Hematopoietic multipotent progenitor cell treated with erythropoietin and hydrocortisone succinate and interleukin-3 and kit ligand, for 8 days (in vitro differentiated cells): Measurements from ENCODE around the gene CPEB2.
"Not testable (repeated sequence)": the region's sequence is repeated elsewhere in the genome, so short reads cannot be mapped to it uniquely, and the experiment has no call there.

Source experiments
- DNase-seq: peaks from one replicate; pipeline ENCODE4 v3.0.0-alpha.2; 2015

Gene CPEB2

DNA sequence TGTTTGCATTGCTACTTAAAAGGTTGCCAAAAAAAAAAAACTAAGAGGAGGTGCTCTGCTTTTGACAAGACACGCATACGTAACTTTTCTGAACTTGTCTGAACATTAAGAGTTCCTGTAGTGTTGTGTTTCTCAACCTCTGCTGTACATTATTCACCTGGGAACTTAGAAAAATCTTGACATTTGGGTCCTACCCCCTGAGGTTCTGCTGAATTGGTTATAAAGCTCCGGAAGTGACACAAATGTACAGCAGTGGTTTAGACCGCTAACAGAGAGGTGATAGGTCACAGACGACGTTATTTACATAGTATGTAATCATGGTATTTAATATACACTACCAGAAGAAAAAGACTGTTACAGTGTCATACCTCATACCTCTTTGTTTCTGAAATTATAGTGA is 61.1 kb downstream of the CPEB2 start:
- DNase-seq, result no peak

DNA sequence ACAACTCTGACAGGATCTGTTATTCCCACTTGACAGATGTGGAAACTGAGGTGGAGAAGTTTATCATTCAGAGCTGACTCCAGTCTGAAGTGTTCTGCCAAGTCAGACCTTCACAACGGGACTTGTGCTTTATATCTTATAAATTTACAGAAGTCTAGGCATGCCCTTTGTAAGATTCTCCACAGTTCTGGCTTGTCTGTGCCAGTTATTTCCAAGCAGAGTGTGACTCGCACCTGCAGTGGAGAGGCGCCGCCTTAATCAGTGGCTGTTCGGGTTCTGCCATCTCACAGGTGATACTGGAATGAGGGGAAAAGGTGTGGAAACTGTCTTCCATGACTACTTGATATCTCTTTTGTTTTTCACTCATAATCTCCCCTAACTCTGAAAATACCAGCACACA is 63.2 kb downstream of the CPEB2 start:
- DNase-seq, result no peak

- no peak for DNase-seq
These were observed 63.9 kb downstream of the CPEB2 start for GRCh38 chr4:15066140-15066539.

- DNase-seq, result no peak
These were observed 66.0 kb downstream of the CPEB2 start for GRCh38 chr4:15068298-15068697.

DNA sequence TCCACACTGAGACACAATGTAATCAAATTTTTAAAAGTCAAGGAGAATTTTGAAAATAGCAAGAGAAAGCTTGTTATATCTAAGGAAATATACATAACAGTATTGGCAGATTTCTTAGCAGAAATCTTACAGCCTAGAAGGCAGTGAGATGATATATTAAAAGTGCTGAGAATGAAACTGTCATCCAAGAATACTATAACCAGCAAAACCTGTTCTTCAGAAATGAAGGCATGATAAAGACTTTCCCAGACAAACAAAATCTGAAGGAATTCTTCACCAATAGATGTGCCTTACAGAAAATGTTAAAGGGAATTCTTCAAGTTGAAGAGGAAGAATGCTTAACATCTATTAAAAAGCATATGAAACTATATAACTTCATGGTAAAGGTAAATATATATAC is 73.6 kb downstream of the CPEB2 start:
- no peak for DNase-seq

- no peak for DNase-seq
These were observed 75.7 kb downstream of the CPEB2 start for GRCh38 chr4:15077969-15078368.

- no peak for DNase-seq
These were observed 76.7 kb downstream of the CPEB2 start for GRCh38 chr4:15078682-15079642.

DNA sequence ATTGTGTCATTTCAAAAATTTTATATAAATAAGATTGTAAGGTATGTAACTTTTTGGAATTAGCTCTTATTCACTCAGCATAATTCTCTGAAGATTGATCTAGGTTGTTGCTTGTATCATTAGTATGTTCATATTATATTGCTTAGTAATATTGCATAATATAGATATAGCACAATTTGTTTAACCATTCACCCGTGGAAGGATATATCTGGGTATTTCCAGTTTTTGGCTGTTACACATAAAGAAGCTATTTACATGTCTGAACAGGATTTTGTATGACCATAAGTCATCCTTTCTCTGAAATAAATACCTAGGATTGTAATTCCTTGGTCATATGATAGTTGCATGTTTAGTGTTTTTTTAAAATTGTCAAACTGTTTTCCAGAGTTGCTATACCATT is 82.5 kb downstream of the CPEB2 start:
- DNase-seq, result no peak

GRCh38 chr4:15085762-15086161 is 83.5 kb downstream of the CPEB2 start:
- DNase-seq, result not testable (repeated sequence)

GRCh38 chr4:15086259-15086658 is 84.0 kb downstream of the CPEB2 start:
- DNase-seq, result not testable (repeated sequence)

DNA sequence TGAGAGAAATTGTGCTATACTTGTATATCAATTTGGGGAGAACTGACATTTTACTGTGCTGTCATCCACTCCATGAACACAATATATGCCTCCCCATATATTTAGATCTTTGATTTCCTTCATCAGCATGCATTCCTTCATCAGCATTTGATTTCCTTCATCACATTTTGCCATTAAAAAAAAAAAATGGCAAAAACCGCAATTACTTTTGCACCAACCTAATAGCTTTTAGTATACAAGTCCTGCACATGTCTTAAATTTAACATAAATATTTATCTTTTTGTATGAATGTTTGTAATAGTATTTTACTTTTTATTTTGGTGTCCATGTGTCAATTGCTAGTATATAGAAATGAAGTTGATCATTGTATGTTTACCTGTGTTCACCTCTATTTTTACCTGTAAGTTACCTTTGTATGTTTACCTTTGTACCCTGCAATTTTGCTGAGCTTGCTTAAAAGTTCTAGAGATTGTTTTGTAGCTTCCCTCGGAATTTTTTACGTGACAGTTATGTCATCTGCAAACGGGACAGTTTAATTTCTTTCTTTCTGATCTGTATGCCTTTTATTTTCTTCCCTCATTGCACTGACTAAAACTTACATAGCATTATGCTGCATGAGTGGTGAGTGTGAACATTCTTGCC is 86.2 kb downstream of the CPEB2 start:
- no peak for DNase-seq

DNA sequence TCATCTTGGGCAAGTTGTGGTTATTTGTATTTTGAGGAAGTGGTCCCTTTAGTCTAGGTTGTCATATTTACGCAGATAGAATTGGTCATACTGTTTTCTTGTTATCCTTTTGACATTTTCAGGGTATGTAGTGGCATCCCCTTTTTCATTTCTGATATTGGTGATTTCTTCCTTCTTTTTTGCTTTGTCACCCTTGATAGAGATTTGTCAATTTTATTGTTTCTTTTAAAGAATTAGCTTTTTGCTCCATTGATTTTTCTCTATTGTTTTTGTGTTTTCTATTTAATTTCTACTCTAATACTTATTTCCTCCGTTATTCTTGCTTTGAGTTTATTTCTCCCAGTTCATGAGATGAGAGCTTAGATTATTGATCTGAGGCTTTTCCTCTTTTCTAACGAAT is 87.7 kb downstream of the CPEB2 start:
- DNase-seq, result no peak

DNA sequence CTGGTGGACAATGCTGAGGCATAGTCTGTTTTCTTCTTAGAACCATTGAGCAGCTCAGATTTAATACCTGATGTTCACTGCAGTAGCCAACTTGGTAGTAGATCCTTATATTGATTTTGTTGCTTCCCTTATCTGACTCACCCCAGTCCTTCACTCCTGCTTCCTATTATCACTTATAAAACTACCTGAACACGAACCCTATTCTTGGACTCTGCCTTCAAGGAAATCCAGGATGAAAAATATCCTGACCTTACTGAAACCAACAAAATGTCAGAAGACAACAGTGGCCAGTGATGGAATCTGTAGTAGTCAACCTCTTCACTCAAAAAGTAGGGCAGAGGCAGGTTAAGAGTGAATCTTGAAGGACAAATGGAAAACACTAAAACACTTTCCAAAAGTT is 98.1 kb downstream of the CPEB2 start:
- DNase-seq, result no peak

GRCh38 chr4:15100994-15101695 is 98.9 kb downstream of the CPEB2 start:
- no peak for DNase-seq

GRCh38 chr4:15104825-15105224 is 102.5 kb downstream of the CPEB2 start:
- no peak for DNase-seq

- DNase-seq, result no peak
These were observed 104.1 kb downstream of the CPEB2 start for GRCh38 chr4:15106399-15106798.

DNA sequence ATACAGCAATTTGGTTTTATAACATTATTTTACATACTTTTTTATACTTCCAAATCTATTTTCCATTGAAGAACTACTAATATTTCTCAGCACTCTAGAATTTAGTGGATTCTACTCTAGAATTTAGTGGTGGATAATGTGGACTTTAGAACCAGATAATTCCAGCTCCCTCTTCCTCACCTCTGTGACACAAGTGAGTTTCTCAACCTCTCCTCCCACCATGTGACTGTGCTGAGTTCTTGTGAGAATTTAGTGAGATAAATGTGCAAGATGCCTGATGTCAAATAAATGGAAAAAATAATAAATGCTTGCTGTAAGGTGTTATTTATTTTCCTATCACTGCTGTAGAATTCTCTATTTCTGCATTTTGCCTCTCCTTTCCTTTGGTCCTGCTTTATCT is 107.3 kb downstream of the CPEB2 start:
- no peak for DNase-seq

GRCh38 chr4:15110120-15110571 is 107.9 kb downstream of the CPEB2 start:
- DNase-seq, result no peak

DNA sequence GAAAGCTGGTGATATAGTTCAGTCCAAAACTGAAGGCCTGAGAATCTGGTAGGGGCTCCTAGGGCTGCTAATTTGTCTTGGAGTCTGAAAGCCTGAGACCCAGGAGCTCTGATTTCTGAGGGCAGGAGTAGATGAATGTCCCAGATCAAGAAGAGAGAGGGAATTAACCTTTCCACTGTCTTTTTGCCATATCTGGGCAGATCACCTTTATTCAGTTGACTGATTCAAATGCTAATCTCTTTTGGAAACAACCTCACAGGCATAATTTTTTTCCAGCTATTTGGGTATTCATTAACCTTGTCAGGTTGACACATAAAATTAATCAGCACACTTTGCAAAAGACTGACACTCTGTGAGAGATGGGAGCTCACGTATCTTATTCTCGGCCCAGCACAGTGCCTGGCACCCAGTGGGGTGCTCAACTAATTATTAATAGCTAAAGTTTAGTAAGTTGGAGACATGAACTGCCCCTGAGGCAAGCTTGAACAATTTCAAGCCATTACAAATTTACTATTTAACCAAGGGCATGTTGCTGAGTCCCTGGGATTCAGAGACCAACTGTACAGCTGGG is 114.3 kb downstream of the CPEB2 start:
- DNase-seq, result no peak

- no peak for DNase-seq
These were observed 115.1 kb downstream of the CPEB2 start for GRCh38 chr4:15117270-15117946.

DNA sequence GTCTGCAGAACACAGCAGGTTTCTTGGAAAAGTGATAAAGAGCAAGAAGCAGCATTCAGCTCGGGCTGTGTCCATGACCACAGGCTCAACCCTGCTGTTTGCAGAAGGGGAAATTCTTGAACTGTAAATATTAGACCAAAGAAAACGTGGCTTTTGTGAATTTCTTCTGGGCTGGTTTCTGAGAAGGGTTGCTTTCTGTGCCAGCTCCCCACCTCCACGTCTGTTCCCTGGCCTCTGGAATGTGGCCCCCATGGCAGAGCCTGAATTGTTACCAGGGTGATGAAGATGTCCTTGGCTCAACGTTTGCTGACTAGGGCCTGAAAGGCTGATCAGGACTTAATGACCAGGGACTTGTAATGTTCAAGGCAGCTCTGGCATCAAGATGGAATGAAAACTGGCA is 116.0 kb downstream of the CPEB2 start:
- no peak for DNase-seq
